Transverse colon (tissue), 4 donors: ENCODE results near the gene ARAP1.

Source experiments
- EP300 ChIP-seq: sonication (generic); formaldehyde crosslinking; IDR thresholded peaks from one replicate; pipeline ENCODE4 v1.6.1; 2017; ENCODE audit warnings: antibody characterized with exemption, low read depth
- POLR2A ChIP-seq: fragments of 450-650 bp; IDR thresholded peaks from one replicate; pipeline ENCODE4 v1.6.1; 2016; ENCODE audit warnings: antibody characterized with exemption, mild to moderate bottlenecking, moderate library complexity
- POLR2AphosphoS5 ChIP-seq, 3 donors: sonication (generic); formaldehyde crosslinking; IDR thresholded peaks; one replicate each; pipeline ENCODE4 v1.6.1; 2016; ENCODE audit warnings: antibody characterized with exemption in 3 of 3
- TF ChIP-seq, protein P1 (sequence below), 5 experiments: fragments of 200-600 bp in 3 of 5; fragments of 450-650 bp in 2 of 5; sonication (generic) in 3 of 5; IDR thresholded peaks; 1 replicate in 2 of 5; 2 replicates in 3 of 5; pipeline ENCODE4 v1.5.1; 2016 to 2017; ENCODE audit warnings: antibody characterized with exemption in 5 of 5, inconsistent platforms in 3 of 5, mild to moderate bottlenecking in 2 of 5, moderate library complexity in 1 of 5

DNA sequence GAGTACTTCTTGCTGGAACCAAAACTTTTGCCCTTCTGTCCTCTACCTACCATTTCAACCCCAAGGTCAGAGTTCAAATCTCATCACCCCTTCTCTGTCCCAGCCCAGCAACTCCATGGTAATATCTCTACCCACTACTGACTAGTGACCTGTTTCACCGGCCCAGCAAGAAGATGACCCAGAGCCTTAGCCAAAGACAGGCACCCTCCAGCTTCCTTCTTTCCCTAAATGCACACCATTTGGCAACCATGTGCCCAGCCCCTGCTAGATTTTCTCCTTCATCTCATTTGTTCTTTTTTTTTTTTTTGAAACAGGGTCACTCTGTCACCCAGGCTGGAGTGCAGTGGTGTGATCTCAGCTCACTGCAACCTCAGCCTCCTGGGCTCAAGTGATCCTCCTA lies 14.9 kb downstream of the ARAP1 start:
- TF ChIP-seq POLR2AphosphoS5 (IDR thresholded peaks at IDR 0.05) = no peak
- no peak for TF ChIP-seq POLR2A
- TF ChIP-seq, protein P1, sequence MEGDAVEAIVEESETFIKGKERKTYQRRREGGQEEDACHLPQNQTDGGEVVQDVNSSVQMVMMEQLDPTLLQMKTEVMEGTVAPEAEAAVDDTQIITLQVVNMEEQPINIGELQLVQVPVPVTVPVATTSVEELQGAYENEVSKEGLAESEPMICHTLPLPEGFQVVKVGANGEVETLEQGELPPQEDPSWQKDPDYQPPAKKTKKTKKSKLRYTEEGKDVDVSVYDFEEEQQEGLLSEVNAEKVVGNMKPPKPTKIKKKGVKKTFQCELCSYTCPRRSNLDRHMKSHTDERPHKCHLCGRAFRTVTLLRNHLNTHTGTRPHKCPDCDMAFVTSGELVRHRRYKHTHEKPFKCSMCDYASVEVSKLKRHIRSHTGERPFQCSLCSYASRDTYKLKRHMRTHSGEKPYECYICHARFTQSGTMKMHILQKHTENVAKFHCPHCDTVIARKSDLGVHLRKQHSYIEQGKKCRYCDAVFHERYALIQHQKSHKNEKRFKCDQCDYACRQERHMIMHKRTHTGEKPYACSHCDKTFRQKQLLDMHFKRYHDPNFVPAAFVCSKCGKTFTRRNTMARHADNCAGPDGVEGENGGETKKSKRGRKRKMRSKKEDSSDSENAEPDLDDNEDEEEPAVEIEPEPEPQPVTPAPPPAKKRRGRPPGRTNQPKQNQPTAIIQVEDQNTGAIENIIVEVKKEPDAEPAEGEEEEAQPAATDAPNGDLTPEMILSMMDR (IDR thresholded peaks at IDR 0.05) = no peak
- TF ChIP-seq EP300 = no peak
